GM18858 (cell line): Measurements from ENCODE around the gene PLA2G12B.
"Not testable (repeated sequence)": the region's sequence is repeated elsewhere in the genome, so short reads cannot be mapped to it uniquely, and the experiment has no call there.

Source experiments
- ATAC-seq: cut with Tn5 transposase; IDR thresholded peaks from one replicate; pipeline ENCODE4 v1.9.1; 2021; ENCODE audit not compliant: unreplicated experiment

The PLA2G12B gene

DNA sequence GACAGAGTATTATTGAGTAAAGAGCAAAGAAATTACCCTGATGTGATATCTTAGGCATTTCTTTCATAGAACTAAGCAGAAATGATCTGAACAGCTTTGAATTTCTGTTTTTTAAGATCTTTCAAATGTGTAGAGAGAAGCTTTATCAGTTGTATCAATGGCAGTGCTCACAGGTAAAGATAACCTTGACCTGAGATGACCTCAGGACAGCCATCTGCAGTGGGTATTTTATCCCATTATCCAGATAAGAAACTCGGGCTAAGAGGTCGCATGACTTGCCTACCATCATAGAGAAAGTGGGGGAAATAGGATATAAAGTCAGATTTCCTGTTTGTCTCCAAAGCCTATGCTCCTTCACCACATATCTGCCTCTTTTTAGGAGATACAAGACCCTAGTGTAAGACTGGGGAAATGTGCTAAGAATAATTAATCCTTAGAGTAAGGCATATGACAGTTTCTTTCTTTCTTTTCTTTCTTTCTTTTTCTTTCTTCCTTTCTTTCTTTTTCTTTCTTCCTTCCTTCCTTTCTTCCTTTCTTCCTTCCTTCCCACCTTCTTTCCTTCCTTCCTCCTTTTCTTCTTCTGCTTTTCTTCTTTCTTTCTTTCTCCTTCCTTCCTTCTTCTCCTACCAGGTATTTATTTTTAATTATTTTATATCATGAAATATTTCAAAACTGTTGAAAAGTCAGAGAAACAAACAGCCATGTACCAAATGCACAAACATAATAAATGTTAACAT is 10.9 kb downstream of the PLA2G12B start:
- ATAC-seq, result no peak

- no peak for ATAC-seq
These were observed 19.2 kb downstream of the PLA2G12B start for GRCh38 chr10:72935361-72935760.

- no peak for ATAC-seq
These were observed 22.2 kb downstream of the PLA2G12B start for GRCh38 chr10:72932259-72933015.

- no peak for ATAC-seq
These were observed 24.3 kb downstream of the PLA2G12B start for GRCh38 chr10:72930276-72930675.

GRCh38 chr10:72928798-72929197 is 25.8 kb downstream of the PLA2G12B start:
- ATAC-seq, result no peak

GRCh38 chr10:72927485-72927884 is 27.1 kb downstream of the PLA2G12B start:
- ATAC-seq, result no peak

DNA sequence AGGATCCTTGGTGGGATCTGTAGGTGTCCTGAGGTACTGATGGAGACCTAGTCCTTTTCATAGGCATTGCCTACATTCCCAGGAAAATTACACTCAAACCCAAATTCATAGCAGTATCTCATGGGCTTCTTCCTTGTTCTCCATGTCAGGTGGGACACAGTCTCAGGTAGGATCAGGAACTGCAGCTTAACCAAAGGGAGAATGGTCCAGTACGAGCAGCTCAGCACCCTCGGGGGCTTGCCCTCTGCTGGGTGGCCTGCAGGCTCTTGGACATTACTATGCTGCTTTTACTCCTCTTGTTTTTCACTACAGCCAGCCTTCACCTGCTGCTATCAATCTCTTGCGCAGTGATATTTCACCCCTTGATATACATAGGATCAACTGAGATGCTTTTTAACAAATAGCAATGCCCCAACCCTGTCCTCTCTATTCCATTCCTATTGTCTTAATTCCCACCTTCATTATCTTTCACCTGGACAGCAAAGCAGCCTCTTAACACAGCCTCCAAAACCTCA is 28.6 kb downstream of the PLA2G12B start:
- no peak for ATAC-seq

DNA sequence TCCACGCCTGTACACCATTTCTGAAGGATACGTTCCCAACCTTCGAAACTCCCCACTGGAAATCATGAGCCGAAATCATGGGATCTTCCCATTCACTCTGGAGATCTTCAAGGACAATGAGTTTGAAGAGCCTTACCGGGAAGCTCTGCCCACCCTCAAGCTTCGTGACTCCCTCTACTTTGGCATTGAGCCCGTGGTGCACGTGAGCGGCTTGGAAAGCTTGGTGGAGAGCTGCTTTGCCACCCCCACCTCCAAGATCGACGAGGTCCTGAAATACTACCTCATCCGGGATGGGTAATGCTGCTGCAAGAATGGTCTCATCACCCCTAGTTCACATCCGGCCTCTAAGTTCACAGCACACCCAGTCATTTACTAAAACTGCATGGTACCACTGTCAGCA is 30.3 kb downstream of the PLA2G12B start:
- ATAC-seq, result no peak

- not testable (repeated sequence) for ATAC-seq
These were observed 33.4 kb downstream of the PLA2G12B start for GRCh38 chr10:72921147-72921683.

GRCh38 chr10:72918352-72918751 is 36.3 kb downstream of the PLA2G12B start:
- no peak for ATAC-seq

DNA sequence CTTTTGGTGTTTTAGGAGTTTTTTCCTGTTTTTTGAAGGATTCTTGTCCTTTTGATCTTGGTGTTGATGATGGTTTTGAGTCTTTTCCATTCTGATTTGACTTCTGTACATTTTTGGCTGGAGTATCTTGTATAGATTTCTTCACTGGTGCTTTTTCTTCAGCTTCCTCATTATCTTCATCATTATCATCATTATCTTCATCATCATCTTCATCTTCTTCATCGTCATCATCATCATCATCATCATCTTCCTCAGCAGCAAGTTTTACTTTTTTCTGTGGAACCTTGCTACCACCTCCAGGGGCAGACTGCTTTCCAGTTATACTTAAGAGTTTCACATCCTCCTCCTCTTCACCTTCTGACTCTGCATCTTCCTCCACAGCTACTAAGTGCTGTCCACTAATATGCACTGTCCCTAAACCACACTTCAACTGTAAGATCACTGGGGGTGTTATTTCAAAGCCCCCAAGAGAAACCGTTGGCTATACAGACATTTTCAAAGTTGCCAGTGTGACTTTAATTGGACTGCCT is 36.7 kb downstream of the PLA2G12B start:
- ATAC-seq, result not testable (repeated sequence)

GRCh38 chr10:72917201-72917600 is 37.4 kb downstream of the PLA2G12B start:
- ATAC-seq, result not testable (repeated sequence)

GRCh38 chr10:72913287-72913686 is 41.3 kb downstream of the PLA2G12B start:
- no peak for ATAC-seq

- no peak for ATAC-seq
These were observed 41.9 kb downstream of the PLA2G12B start for GRCh38 chr10:72912736-72913135.

DNA sequence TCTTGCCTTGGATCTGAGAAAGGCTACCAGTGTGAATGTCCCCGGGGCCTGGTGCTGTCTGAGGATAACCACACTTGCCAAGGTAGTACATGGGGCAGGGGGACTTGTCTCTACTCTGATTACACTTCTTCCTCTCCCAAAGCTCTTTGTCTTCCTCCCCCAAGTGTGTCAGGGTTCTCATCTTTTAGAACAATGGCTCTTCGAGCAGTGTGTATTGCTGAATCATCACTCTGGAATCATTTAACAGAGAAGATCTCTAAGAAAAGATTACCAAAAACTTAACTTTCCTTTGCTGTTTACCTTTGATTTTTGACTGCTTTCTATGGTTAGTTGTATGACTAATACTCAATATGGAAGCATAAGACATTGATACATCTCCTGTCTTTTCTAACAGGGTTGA is 42.8 kb downstream of the PLA2G12B start:
- ATAC-seq, result no peak

- ATAC-seq, result no peak
These were observed 43.9 kb downstream of the PLA2G12B start for GRCh38 chr10:72910705-72911104.

DNA sequence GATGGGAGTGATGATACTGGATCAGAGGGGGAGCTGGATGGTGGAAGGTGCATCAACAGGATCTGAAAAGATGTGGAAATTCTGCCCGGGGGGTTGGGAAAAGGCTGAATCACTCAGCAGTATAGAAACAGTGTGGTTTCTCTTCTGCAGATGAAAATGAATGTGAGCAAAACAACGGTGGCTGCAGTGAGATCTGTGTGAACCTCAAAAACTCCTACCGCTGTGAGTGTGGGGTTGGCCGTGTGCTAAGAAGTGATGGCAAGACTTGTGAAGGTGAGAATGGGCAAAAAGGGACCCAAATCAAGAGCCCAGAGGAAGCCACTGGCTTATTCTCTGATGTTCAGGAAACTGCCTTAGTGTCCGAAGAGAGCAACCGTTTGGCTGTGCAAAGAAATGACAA is 48.2 kb downstream of the PLA2G12B start:
- no peak for ATAC-seq

GRCh38 chr10:72904806-72905205 is 49.8 kb downstream of the PLA2G12B start:
- ATAC-seq, result no peak

DNA sequence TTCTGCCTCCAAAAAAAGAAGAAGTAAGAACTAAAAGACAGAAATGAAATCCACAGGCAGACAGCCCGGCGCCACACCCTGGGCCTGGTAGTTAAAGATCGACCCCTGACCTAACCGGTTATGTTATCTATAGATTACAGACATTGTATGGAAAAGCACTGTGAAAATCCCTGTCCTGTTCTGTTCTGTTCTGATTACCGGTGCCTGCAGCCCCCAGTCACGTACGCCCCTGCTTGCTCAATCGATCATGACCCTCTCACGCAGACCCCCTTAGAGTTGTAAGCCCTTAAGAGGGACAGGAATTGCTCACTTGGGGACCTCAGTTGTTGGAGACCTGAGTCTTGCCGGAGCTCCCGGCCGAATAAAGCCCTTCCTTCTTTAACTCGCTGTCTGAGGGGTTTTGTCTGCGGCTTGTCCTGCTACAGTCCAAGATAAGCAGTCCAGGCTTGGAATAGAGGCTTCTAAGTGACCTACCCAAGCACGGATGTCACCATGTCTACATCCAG is 50.6 kb downstream of the PLA2G12B start:
- ATAC-seq, result not testable (repeated sequence)

DNA sequence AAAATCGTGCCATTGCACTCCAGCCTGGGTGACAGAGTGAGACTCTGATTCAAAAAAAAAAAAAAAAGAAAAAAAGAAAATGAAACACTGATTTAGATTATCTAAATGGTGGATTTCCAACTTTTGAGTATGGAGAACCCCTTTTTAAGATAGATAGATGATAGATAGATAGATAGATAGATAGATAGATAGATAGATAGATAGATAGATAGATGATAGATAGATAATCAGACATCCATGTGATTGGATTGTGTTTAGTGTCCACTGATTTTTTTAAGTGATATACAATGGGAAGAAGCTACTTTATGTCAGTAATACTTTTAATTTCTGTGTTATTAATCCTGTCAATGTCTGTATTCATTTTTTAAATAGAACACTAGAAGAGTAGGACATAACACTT is 55.1 kb downstream of the PLA2G12B start:
- ATAC-seq, result no peak

DNA sequence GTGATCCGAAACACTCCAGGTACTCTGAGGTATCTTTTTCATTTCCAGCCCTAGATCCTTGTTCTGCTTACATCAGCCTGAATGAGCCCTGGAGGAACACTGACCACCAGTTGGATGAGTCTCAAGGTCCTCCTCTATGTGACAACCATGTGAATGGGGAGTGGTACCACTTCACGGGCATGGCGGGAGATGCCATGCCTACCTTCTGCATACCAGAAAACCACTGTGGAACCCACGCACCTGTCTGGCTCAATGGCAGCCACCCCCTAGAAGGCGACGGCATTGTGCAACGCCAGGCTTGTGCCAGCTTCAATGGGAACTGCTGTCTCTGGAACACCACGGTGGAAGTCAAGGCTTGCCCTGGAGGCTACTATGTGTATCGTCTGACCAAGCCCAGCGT is 56.0 kb downstream of the PLA2G12B start:
- no peak for ATAC-seq
